ENCODE results near the gene GADD45GIP1.

DNA sequence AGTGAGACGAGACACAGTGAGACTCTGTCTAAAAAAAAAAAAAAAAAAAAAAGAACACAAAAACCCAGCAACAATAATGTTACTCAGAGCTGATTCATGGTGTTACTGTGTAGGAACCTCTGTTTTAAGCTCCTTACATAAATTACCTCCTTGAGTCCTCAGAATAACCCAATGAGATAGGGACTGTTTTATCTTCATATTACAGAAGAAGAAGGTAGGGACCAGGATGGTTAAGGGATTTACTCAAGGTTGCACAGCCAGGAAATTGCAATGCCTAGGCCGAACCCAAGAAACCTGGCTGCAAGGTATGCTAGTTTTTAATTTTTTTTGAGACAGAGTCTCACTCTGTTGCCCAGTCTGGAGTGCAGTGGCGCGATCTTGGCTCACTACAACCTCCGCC lies 10.9 kb upstream of the GADD45GIP1 start:
- TF ChIP-seq POLR2A (IDR thresholded peaks at IDR 0.05; ENCODE audit: low read length): no peak
- TF ChIP-seq BHLHE40 (IDR thresholded peaks at IDR 0.05; ENCODE audit: low read depth, low read length): no peak
- TF ChIP-seq, protein P1, sequence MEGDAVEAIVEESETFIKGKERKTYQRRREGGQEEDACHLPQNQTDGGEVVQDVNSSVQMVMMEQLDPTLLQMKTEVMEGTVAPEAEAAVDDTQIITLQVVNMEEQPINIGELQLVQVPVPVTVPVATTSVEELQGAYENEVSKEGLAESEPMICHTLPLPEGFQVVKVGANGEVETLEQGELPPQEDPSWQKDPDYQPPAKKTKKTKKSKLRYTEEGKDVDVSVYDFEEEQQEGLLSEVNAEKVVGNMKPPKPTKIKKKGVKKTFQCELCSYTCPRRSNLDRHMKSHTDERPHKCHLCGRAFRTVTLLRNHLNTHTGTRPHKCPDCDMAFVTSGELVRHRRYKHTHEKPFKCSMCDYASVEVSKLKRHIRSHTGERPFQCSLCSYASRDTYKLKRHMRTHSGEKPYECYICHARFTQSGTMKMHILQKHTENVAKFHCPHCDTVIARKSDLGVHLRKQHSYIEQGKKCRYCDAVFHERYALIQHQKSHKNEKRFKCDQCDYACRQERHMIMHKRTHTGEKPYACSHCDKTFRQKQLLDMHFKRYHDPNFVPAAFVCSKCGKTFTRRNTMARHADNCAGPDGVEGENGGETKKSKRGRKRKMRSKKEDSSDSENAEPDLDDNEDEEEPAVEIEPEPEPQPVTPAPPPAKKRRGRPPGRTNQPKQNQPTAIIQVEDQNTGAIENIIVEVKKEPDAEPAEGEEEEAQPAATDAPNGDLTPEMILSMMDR (IDR thresholded peaks at IDR 0.05): no peak
- no peak for TF ChIP-seq EHF (CRISPR knock-in tag; IDR thresholded peaks at IDR 0.05)
- TF ChIP-seq CHD2 (IDR thresholded peaks at IDR 0.05; ENCODE audit: low read length, partially characterized antibody): no peak
- no peak for TF ChIP-seq E2F6 (IDR thresholded peaks at IDR 0.05; ENCODE audit: borderline replicate concordance, low read depth)
- no peak for TF ChIP-seq EHMT2 (IDR thresholded peaks at IDR 0.05; ENCODE audit: low read depth)
- no peak for TF ChIP-seq RARB (CRISPR knock-in tag; IDR thresholded peaks at IDR 0.05)
- TF ChIP-seq TFCP2L1 (CRISPR knock-in tag; IDR thresholded peaks at IDR 0.05): no peak
